ENCODE results near the gene ZNF22.
"Not testable (repeated sequence)": the region's sequence is repeated elsewhere in the genome, so short reads cannot be mapped to it uniquely, and the experiment has no call there.

The ZNF22 gene

GRCh38 chr10:44992732-44993225 lies 7.9 kb upstream of the ZNF22 start:
- DNase-seq: no peak

GRCh38 chr10:44993226-44993921 lies 7.3 kb upstream of the ZNF22 start:
- no peak for DNase-seq

GRCh38 chr10:44993922-44994751 lies 6.6 kb upstream of the ZNF22 start:
- no peak for DNase-seq

GRCh38 chr10:44994752-44995530 lies 5.8 kb upstream of the ZNF22 start:
- no peak for DNase-seq

DNA sequence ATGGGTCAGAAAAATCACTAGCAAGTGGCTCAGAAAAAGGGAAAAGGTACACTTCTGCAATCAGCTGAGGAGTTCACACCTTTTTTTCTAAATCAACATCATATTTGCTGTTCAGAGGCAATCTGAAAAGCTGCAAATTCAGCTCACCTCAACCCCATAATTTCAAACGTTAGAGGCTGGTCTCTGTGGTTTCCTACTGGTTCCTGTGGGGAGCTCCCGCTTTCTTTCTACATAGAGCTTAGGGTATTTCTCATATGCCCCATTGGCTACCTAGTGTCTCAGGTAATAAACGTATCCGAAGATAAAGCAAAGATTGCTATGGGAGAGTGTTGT lies 5.2 kb upstream of the ZNF22 start:
- no peak for DNase-seq

DNA sequence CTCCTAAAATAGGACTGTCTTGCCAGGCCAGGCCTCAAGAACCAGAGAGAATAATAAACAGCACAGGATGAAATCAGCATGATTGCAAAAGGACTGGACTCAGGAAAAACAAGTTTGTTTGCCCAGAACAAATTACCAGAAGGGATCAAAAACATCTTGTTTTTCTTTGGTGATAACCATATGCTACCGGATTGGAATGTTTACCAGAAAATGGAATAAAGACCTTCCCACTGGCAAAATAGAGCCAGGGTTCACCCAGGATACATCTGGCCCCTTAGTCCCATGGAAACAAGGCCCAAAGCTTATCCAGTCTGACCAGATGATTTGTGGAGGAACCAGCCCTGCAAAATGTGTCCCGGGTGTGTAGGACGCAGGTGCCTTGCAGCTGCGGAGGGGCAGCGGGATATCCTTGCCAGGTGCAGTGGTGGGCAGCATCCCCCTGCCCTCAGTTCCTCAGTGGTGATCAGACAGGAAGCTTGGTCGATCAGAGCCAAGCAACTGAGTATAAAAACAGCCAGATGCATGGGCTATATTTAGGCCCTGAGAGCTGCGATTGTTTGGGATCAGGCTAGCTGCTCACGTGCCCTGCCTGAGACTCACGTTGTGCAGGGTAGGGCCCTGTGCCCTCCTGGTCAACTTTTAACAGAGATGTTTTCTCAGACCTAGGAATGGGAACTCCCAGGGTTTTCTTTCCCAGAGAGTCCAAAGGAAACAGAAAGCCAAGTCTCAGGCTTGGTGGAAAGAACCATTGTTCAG lies 4.6 kb upstream of the ZNF22 start:
- DNase-seq: no peak

DNA sequence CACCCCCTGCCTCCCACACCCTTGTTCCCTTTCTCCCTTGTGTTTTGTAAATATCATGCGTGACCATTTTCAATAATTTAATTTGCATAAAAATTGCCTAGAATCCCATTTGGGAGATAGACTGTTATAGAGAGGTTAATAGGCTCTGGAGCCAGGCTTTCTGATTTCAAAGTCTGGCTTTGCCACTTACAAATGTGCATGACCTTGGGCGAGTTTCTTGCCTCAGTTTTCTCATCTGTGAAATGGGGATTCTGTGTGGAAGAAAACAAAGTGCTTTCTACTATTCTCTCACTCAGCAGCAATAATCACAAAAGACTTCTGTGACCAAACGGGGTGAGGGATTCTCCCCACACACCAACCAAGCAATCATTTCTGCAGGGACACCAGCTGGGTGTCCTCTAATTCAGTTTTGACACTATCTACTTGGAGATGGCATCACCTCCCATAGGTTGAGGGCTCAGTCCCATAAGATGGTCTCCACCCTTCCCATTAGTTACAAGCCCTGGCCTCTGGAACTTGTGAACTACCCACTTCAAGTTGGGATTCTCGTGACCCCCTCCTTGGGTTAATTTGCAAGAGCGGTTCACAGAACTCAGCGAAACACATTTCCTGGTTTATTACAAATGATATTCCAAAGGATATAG lies 3.5 kb upstream of the ZNF22 start:
- DNase-seq: no peak

GRCh38 chr10:44998146-44998631 lies 2.5 kb upstream of the ZNF22 start:
- no peak for DNase-seq

DNA sequence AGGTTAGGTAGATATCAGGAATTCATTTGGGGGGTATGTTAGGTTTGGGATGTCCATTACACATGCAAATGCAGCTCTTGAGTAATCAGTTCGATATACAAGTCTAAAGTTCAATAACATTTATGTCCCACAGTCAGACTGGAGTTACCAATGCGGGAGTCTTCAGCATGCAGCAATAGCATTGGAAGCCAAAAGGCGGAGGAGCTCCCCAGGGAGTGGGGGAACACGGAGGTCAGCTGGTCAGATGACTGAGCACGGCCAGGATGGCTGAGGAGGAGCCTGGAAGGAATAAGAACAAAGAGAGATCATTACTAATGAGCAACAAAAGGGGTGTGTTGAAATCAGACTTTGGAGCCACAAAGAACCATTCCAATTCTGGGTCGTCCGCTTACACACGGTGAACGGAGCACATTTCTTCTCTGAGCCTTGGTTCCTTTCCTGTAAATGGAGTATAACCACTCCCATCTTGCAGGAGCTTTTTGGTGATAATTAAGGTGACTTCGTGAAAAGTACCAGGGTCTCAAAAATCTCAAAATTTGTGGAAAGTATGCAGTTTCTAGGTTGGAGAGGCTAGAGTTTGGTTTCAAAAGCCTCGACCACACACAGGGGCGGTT lies 478 bp upstream of the ZNF22 start:
- DNase-seq: no peak

DNA sequence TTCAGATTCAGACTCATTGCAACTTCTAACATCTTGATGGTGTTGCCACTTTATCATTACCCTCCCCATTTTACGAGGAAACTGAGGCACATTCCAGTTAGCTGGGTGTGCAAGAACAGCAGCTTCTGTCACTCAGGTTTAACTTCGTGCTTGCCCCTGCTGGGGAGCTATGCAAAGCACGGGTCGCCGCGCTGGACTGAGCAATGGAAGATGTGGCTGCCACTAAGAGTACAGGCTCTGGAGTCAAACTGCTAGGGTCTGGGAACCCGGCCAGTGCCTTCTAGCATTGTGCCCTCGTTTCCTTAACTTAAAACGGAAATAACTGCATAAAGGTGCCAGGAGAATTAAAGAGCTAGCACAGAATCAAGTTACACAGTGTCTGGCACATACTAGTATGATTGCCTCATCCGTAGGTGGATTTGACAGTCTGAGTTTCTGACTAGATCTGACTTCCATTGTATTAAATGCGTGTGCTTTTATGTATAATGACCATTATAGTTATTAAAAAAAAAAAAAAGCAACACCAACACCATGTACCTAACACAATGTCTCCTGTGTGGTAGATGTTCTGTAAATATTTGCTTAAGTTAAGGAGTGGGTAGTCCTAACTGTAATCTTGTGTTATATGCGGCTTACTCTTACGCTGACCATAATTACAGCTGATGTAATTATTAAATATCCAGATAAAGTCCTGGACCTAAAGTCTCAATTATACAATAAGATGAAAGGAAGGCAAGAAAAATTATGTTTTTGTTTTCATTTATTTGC lies 842 bp downstream of the ZNF22 start:
- no peak for DNase-seq

- no peak for DNase-seq
Measured at GRCh38 chr10:45003432-45004000, 2.8 kb downstream of the ZNF22 start.

GRCh38 chr10:45004661-45005060 lies 3.9 kb downstream of the ZNF22 start:
- DNase-seq: no peak

DNA sequence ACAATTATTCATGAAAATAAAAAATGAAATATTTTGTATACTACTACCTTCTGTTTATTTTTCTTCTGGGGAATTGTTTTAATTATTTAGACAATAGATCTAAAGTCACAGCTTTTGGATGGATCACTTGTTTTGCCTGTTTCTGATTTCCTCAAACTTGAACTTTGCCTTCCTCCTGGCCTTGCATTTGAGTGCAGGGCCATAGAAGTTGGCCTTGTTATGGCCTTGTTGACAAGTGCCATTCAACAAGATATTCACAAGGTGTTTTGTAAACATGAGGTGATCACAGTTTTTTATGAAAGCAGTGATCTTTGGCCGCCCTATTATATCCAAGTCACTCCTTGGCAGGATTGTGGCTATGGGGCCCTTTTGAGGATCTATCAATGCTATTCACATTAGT lies 4.6 kb downstream of the ZNF22 start:
- no peak for DNase-seq

GRCh38 chr10:45006276-45007030 lies 5.7 kb downstream of the ZNF22 start:
- no peak for DNase-seq

DNA sequence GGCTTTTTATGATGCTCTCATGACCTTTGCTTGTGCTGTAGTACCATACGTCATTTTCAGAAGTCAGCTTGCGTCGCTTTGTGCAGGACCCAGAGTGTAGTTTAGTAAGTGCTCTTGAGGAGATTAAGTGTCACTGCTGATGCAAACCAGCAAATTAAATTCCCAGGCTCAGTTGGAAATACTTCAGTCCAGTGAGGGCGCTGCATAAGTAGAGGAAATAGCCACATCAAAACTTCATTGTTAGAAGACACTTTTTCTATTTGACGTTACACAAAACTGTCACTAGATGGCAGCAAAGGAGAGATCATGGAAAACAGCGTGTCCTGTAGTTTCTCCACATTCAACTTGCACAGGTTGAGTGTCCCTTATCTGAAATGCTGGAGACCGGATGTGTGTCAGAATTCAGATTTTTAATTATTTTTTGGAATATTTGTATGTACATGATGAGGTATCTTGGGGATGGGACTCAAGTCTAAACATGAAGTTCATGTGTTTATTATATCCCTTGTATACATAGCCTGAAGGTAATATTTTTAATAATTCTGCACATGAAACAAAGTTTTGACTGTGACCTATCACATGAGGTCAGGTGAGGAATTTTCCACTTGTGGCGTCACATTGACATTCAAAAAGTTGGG lies 7.9 kb downstream of the ZNF22 start:
- peak in 1 of 2 experiments; percentile 8 for DNase-seq

- DNase-seq: not testable (repeated sequence)
Measured at GRCh38 chr10:45014557-45014956, 13.8 kb downstream of the ZNF22 start.

- no peak for DNase-seq
Measured at GRCh38 chr10:45015590-45015989, 14.9 kb downstream of the ZNF22 start.

DNA sequence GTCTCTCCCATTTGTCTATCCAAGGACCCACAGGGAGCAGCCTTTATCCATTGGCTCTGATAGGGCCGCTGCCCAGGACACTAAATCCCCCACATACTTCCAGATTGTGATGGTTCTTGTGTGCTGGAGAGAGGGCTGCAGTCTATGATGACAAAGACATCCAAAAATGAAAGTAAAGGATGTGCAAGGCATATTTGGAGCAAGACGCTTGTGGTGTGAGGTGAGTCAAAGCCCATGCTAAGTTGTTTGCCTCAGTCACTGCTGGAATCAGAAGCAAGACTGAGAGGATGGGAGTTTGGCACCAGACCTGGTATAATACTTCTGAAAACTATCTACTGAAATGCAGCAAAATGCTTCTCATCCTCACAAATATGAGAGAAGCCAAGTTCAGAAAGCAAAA lies 22.7 kb downstream of the ZNF22 start:
- DNase-seq: no peak

DNA sequence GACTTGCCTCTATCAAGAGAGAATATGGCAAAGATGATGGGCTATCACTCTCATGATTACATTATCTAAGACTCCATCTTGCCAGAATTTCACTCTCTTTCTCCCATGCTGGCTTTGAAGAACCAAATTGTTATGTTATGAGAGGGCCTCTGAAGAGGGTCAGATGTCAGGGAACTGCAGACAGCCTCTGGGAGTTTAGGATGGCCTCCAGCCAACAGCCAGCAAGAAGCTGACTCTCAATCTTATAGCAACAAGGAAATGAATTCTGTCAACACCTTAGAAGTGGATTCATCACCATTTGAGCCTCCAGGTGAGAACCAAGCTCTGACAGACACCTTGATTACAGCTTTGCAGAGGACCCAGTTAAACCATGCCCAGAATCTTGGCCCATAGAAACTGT lies 33.6 kb downstream of the ZNF22 start:
- DNase-seq: no peak
